Fibroblast of the aortic adventitia (primary cell): ENCODE results near the gene ZNF316. TPM values are rescaled to one million over a fixed set of nuclear protein-coding genes. Genes with fewer than 3 reads are reported as not detected.

Source experiments
- DNase-seq: peaks from one replicate; pipeline ENCODE4 v3.0.0-alpha.2; 2010; ENCODE audit warnings: low read depth
- H3K4me3 ChIP-seq: 2 replicates; pipeline ENCODE4 v1.5.1; 2011; ENCODE audit warnings: low read depth, mild to moderate bottlenecking, control low read depth, low read length, moderate library complexity
- total RNA-seq: library from RNA; depleted of rRNA; stranded (reverse); fragments of >200 nt; gene quantifications from 2 replicates; pipeline ENCODE4 v1.2.3, GENCODE V29; 2012; ENCODE audit warnings: low replicate concordance
- TF ChIP-seq, protein P1 (sequence below): IDR thresholded peaks from 2 replicates; pipeline ENCODE4 v1.5.1; 2011; ENCODE audit warnings: mild to moderate bottlenecking, low read length, control low read depth, inconsistent platforms; ENCODE audit not compliant: insufficient read depth

ZNF316 gene
- total RNA-seq, 1 donor = 9.9 TPM

GRCh38 chr7:6604458-6604857, 32.7 kb upstream of the ZNF316 start:
- TF ChIP-seq, protein P1, sequence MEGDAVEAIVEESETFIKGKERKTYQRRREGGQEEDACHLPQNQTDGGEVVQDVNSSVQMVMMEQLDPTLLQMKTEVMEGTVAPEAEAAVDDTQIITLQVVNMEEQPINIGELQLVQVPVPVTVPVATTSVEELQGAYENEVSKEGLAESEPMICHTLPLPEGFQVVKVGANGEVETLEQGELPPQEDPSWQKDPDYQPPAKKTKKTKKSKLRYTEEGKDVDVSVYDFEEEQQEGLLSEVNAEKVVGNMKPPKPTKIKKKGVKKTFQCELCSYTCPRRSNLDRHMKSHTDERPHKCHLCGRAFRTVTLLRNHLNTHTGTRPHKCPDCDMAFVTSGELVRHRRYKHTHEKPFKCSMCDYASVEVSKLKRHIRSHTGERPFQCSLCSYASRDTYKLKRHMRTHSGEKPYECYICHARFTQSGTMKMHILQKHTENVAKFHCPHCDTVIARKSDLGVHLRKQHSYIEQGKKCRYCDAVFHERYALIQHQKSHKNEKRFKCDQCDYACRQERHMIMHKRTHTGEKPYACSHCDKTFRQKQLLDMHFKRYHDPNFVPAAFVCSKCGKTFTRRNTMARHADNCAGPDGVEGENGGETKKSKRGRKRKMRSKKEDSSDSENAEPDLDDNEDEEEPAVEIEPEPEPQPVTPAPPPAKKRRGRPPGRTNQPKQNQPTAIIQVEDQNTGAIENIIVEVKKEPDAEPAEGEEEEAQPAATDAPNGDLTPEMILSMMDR = no peak
- H3K4me3 ChIP-seq = no peak overlapping the region
- no peak for DNase-seq

DNA sequence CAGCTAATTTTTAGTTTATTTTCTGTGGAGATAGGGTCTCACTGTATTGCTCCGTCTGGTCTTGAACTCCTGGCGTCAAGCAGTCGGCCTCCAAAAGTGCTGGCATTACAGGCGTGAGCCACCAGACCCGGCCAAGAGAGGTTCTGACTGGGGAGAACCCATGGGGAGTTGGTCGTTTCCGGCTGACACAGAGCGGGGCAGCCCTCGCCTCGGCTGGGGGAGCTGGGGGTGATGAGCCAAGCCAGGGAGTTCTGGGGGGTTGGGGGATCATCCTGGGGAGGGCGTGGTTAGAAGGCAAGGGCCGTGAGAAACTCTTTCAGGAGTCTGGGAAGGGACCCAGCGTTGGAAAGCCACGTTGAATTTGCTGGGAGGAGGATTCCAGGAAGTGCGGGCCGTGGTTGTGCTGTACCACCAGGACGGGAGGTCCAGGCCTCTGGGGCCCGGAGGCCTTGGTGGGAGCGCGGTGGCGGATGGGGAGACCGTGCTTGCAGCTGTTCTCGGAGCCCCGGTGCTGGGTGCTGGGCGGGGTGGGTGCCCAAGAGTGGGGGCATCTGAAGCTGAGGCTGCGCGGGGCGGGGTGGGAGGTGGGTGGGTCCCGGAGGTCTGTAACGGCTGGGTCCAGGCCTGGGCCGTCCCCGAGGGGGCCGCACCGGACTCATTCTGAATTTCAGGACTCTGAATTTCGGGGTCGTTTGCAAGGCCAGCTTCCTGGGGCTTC, 30.1 kb upstream of the ZNF316 start:
- no peak for DNase-seq
- H3K4me3 ChIP-seq = no peak overlapping the region
- TF ChIP-seq, protein P1 = no peak

GRCh38 chr7:6607651-6608051, 29.5 kb upstream of the ZNF316 start:
- TF ChIP-seq, protein P1 = no peak
- H3K4me3 ChIP-seq = no peak overlapping the region
- DNase-seq = no peak

GRCh38 chr7:6608081-6608480, 29.0 kb upstream of the ZNF316 start:
- no peak overlapping the region for H3K4me3 ChIP-seq
- TF ChIP-seq, protein P1 = no peak
- DNase-seq = no peak

- TF ChIP-seq, protein P1 = no peak
- no peak overlapping the region for H3K4me3 ChIP-seq
- DNase-seq = no peak
Measured at GRCh38 chr7:6608794-6609193, 28.3 kb upstream of the ZNF316 start.

DNA sequence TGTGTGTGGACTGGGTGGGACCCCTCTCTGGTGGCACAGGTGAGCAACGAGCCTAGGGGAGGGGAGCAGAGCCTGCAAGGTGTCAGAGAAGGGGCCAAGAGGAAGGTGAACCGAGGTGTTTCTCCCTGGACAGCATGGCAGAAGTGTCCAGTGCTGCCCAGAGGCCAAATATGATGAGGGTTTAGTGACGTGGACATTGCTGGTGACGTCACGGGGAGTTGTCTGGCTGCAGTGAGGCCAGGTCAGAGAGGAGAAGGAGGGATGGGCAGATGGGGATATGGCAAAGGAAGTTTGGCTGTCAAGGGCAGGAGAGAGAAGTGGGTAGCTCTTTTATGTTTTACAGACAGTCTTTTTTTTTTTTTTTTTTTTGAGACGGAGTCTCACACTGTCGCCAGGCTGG, 24.3 kb upstream of the ZNF316 start:
- DNase-seq = no peak
- TF ChIP-seq, protein P1 = no peak
- H3K4me3 ChIP-seq = no peak overlapping the region

- no peak overlapping the region for H3K4me3 ChIP-seq
- no peak for DNase-seq
- TF ChIP-seq, protein P1 = no peak
Measured at GRCh38 chr7:6613706-6614105, 23.4 kb upstream of the ZNF316 start.
